HepG2 (cell line): ENCODE measurements around the gene RPS25. TPM values are rescaled to one million over a fixed set of nuclear protein-coding genes. Genes with fewer than 3 reads are reported as not detected.

ENCODE experiments used
- CBFB ChIP-seq: sonication (generic); formaldehyde crosslinking; IDR thresholded peaks from 2 replicates; pipeline ENCODE4 v1.4.0; 2020; ENCODE audit warnings: missing genetic modification reagents
- ESRRA ChIP-seq: sonication (generic); formaldehyde crosslinking; IDR thresholded peaks from 2 replicates; pipeline ENCODE4 v1.5.1; 2020; ENCODE audit warnings: mild to moderate bottlenecking, low read depth, missing genetic modification reagents
- HDAC6 ChIP-seq: fragments of 200-600 bp; sonication (generic); IDR thresholded peaks from 2 replicates; pipeline ENCODE4 v1.7.0; 2017; ENCODE audit warnings: mild to moderate bottlenecking, antibody characterized with exemption, low read length, low read depth
- IRX3 ChIP-seq: sonication (generic); formaldehyde crosslinking; IDR thresholded peaks from 2 replicates; pipeline ENCODE4 v1.8.1; 2023; ENCODE audit warnings: mild to moderate bottlenecking, low read depth, missing genetic modification reagents, borderline replicate concordance
- MAF1 ChIP-seq: sonication (generic); formaldehyde crosslinking; IDR thresholded peaks from 2 replicates; pipeline ENCODE4 v1.5.0; 2020; ENCODE audit warnings: missing genetic modification reagents, borderline replicate concordance
- MLXIP ChIP-seq: sonication (generic); formaldehyde crosslinking; IDR thresholded peaks from 2 replicates; pipeline ENCODE4 v1.9.0; 2021; ENCODE audit warnings: missing genetic modification reagents, borderline replicate concordance
- NBN ChIP-seq: fragments of 450-650 bp; conservative IDR thresholded peaks from 2 replicates; pipeline ENCODE4 v1.6.1; 2017
- RORA ChIP-seq: sonication (generic); formaldehyde crosslinking; IDR thresholded peaks from 2 replicates; pipeline ENCODE4 v1.5.0; 2020; ENCODE audit warnings: mild to moderate bottlenecking, missing genetic modification reagents, moderate library complexity
- SALL1 ChIP-seq: sonication (generic); formaldehyde crosslinking; IDR thresholded peaks from 2 replicates; pipeline ENCODE4 v1.8.0; 2022; ENCODE audit warnings: mild to moderate bottlenecking, missing genetic modification reagents
- ZBTB20 ChIP-seq: sonication (generic); formaldehyde crosslinking; IDR thresholded peaks from 2 replicates; pipeline ENCODE4 v1.8.1; 2023; ENCODE audit warnings: missing genetic modification reagents, low read depth, mild to moderate bottlenecking, borderline replicate concordance
- ZBTB26 ChIP-seq: IDR thresholded peaks from 2 replicates; pipeline ENCODE4 v1.6.1; 2016; ENCODE audit warnings: missing compliant biosample characterization, missing genetic modification reagents, borderline replicate concordance
- ZNF280D ChIP-seq: sonication (generic); formaldehyde crosslinking; IDR thresholded peaks from 2 replicates; pipeline ENCODE4 v1.5.1; 2020; ENCODE audit warnings: mild to moderate bottlenecking, missing genetic modification reagents
- ZNF281 ChIP-seq: sonication (generic); formaldehyde crosslinking; IDR thresholded peaks from 2 replicates; pipeline ENCODE4 v1.4.0; 2020; ENCODE audit warnings: missing genetic modification reagents, borderline replicate concordance
- ZNF703 ChIP-seq: sonication (generic); formaldehyde crosslinking; IDR thresholded peaks from 2 replicates; pipeline ENCODE4 v1.5.1; 2020; ENCODE audit warnings: missing genetic modification reagents, mild to moderate bottlenecking, moderate library complexity, borderline replicate concordance
- polyA plus RNA-seq, 8 experiments: library from polyadenylated mRNA; depleted of rRNA in 3 of 8; stranded (reverse) in 7 of 8; unstranded in 1 of 8; fragments of >200 nt; fragmentation: Illumina TruSeq in 4 of 8; extraction: Trizol in 4 of 8; gene quantifications; 2 replicates each; pipeline versions ENCODE4 v1.2.1 to v1.2.3, GENCODE V29; 2011 to 2016; ENCODE audit warnings: low read depth in 4 of 8, missing spikeins in 1 of 8, mixed read lengths in 1 of 8; ENCODE audit not compliant: insufficient read depth in 1 of 8
- total RNA-seq, 5 experiments: library from RNA; depleted of rRNA; stranded (reverse); fragments of >200 nt; fragmentation: Illumina TruSeq; extraction: Trizol; gene quantifications; 2 replicates each; pipeline ENCODE4 v1.2.3, GENCODE V29; 2016; ENCODE audit warnings: low read depth in 1 of 5

The RPS25 gene
- total and polyA plus RNA-seq, 2 of the 13 experiments (the other 11 are each of a cell fraction or from before 2014, with no cell fraction given) = 839 to 1,415 TPM

- TF ChIP-seq ZNF281 (CRISPR knock-in tag) (peak; percentile 67; the same call in 1 of the 2 replicates), ZNF280D (CRISPR knock-in tag) (no peak), MLXIP (CRISPR knock-in tag) (no peak), CBFB (no peak), SALL1 (CRISPR knock-in tag) (peak; percentile 52; the same call in 1 of the 2 replicates), MAF1 (CRISPR knock-in tag) (no peak), NBN (no peak), ZBTB20 (CRISPR knock-in tag) (no peak), HDAC6 (no peak), ESRRA (CRISPR knock-in tag) (0 out of 2 replicates have a peak, but pooled peaks have one; percentile 66), RORA (CRISPR knock-in tag) (no peak), IRX3 (CRISPR knock-in tag) (no peak), ZBTB26 (CRISPR knock-in tag) (no peak), ZNF703 (CRISPR knock-in tag) (no peak)
Observed at GRCh38 chr11:119026970-119027369, 8.8 kb upstream of the RPS25 start (continued).
